ENCODE data around the gene NR2C1.

DNA sequence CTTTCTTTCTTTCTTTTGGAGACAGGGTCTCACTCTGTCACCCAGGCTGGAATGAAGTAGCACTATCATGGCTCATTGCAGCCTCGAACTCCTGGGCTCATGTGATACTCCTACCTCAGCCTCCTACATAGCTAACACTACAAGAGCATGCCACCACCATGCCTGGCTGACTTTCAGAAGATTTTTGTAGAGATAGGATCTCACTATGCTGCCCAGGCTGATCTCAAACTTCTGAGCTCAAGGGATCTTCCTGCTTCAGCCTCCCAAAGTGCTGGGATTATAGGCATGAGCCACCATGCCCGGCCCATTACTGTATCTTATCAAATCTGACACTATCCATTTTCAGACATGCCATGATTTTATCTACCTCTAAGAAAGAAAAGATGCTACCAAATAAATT, 101.5 kb downstream of the NR2C1 start:
- no peak for TF ChIP-seq POLR2A (IDR thresholded peaks at IDR 0.05; ENCODE audit: low read depth)
- TF ChIP-seq, protein P1, sequence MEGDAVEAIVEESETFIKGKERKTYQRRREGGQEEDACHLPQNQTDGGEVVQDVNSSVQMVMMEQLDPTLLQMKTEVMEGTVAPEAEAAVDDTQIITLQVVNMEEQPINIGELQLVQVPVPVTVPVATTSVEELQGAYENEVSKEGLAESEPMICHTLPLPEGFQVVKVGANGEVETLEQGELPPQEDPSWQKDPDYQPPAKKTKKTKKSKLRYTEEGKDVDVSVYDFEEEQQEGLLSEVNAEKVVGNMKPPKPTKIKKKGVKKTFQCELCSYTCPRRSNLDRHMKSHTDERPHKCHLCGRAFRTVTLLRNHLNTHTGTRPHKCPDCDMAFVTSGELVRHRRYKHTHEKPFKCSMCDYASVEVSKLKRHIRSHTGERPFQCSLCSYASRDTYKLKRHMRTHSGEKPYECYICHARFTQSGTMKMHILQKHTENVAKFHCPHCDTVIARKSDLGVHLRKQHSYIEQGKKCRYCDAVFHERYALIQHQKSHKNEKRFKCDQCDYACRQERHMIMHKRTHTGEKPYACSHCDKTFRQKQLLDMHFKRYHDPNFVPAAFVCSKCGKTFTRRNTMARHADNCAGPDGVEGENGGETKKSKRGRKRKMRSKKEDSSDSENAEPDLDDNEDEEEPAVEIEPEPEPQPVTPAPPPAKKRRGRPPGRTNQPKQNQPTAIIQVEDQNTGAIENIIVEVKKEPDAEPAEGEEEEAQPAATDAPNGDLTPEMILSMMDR (IDR thresholded peaks at IDR 0.05): no peak

Data from esophagus muscularis mucosa (tissue), 3 donors.